Fibroblast of skin of right quadriceps (primary cell): Measurements from ENCODE around the gene RIMBP2.
A peak's percentile ranks its signal among the peaks of the same experiment; 100 is the strongest.

Source experiments
- DNase-seq: peaks from one replicate; pipeline ENCODE4 v3.0.0-alpha.2; 2013

The RIMBP2 gene

GRCh38 chr12:130394906-130395305 lies 321.2 kb downstream of the RIMBP2 start:
- DNase-seq = no peak

- DNase-seq = no peak
Observed at GRCh38 chr12:130391186-130391585, 324.9 kb downstream of the RIMBP2 start.

GRCh38 chr12:130385193-130385592 lies 330.9 kb downstream of the RIMBP2 start:
- no peak for DNase-seq

GRCh38 chr12:130384234-130384633 lies 331.9 kb downstream of the RIMBP2 start:
- DNase-seq = no peak

GRCh38 chr12:130382818-130383217 lies 333.3 kb downstream of the RIMBP2 start:
- no peak for DNase-seq

- DNase-seq = peak; percentile 8
Observed at GRCh38 chr12:130375296-130376287, 340.5 kb downstream of the RIMBP2 start.

GRCh38 chr12:130374083-130374482 lies 342.0 kb downstream of the RIMBP2 start:
- no peak for DNase-seq

GRCh38 chr12:130372936-130373335 lies 343.2 kb downstream of the RIMBP2 start:
- DNase-seq = no peak

GRCh38 chr12:130371296-130371695 lies 344.8 kb downstream of the RIMBP2 start:
- no peak for DNase-seq

GRCh38 chr12:130369816-130370215 lies 346.3 kb downstream of the RIMBP2 start:
- no peak for DNase-seq

- DNase-seq = no peak
Observed at GRCh38 chr12:130367523-130367922, 348.6 kb downstream of the RIMBP2 start.

- DNase-seq = no peak
Observed at GRCh38 chr12:130367003-130367402, 349.1 kb downstream of the RIMBP2 start.

- no peak for DNase-seq
Observed at GRCh38 chr12:130366159-130366558, 349.9 kb downstream of the RIMBP2 start.

- DNase-seq = no peak
Observed at GRCh38 chr12:130364578-130364977, 351.5 kb downstream of the RIMBP2 start.

- DNase-seq = no peak
Observed at GRCh38 chr12:130362060-130362459, 354.0 kb downstream of the RIMBP2 start.

GRCh38 chr12:130357729-130358330 lies 358.3 kb downstream of the RIMBP2 start:
- no peak for DNase-seq

- no peak for DNase-seq
Observed at GRCh38 chr12:130357241-130357640, 358.9 kb downstream of the RIMBP2 start.

- no peak for DNase-seq
Observed at GRCh38 chr12:130356222-130356621, 359.9 kb downstream of the RIMBP2 start.

GRCh38 chr12:130354407-130354806 lies 361.7 kb downstream of the RIMBP2 start:
- DNase-seq = no peak

- DNase-seq = no peak
Observed at GRCh38 chr12:130353081-130353480, 363.0 kb downstream of the RIMBP2 start.

- no peak for DNase-seq
Observed at GRCh38 chr12:130351326-130351725, 364.8 kb downstream of the RIMBP2 start.

GRCh38 chr12:130350715-130351114 lies 365.4 kb downstream of the RIMBP2 start:
- DNase-seq = no peak

- DNase-seq = no peak
Observed at GRCh38 chr12:130347588-130347987, 368.5 kb downstream of the RIMBP2 start.
